ENCODE measurements around the gene PRKCH. TPM values are rescaled to one million over a fixed set of nuclear protein-coding genes. Genes with fewer than 3 reads are reported as not detected.

PRKCH gene
- total RNA-seq, 1 donor from 2014 or later: 18.4 TPM

DNA sequence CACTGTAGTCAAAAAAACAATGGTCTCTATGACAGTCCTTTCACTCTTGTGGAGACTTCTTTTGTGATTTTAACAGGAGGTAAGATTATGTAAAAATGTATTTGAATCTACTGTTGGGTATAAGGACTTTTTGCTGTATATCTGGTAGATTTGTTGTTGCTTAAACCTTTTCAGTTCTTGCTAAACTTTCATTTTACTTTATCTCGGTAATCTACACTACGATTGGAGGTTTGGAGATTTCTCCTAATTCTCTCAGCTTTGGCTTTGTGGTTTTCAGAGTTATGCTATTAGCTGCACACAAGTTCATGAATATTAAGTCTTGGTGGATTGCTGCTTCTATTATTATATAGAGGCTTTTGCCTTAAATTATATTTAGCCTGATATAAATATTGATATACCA is 257.4 kb downstream of the PRKCH start:
- Histone ChIP-seq H3K9me3 (replicated peaks) (no peaks in the 10 kb centered on the region), H3K4me1 (peaks cover 19% of the 10 kb centered on the region), H3K27ac (replicated peaks) (no peak overlapping the region), H3K27me3 (ENCODE audit: low read depth) (no peaks in the 10 kb centered on the region), H3K36me3 (no peaks in the 10 kb centered on the region), H3K4me3 (no peak overlapping the region)
- no peak for DNase-seq
- TF ChIP-seq, protein P1, sequence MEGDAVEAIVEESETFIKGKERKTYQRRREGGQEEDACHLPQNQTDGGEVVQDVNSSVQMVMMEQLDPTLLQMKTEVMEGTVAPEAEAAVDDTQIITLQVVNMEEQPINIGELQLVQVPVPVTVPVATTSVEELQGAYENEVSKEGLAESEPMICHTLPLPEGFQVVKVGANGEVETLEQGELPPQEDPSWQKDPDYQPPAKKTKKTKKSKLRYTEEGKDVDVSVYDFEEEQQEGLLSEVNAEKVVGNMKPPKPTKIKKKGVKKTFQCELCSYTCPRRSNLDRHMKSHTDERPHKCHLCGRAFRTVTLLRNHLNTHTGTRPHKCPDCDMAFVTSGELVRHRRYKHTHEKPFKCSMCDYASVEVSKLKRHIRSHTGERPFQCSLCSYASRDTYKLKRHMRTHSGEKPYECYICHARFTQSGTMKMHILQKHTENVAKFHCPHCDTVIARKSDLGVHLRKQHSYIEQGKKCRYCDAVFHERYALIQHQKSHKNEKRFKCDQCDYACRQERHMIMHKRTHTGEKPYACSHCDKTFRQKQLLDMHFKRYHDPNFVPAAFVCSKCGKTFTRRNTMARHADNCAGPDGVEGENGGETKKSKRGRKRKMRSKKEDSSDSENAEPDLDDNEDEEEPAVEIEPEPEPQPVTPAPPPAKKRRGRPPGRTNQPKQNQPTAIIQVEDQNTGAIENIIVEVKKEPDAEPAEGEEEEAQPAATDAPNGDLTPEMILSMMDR (IDR thresholded peaks at IDR 0.05; ENCODE audit: borderline replicate concordance): no peak
- intact Hi-C loops (cut with micrococcal nuclease): no loop called here

DNA sequence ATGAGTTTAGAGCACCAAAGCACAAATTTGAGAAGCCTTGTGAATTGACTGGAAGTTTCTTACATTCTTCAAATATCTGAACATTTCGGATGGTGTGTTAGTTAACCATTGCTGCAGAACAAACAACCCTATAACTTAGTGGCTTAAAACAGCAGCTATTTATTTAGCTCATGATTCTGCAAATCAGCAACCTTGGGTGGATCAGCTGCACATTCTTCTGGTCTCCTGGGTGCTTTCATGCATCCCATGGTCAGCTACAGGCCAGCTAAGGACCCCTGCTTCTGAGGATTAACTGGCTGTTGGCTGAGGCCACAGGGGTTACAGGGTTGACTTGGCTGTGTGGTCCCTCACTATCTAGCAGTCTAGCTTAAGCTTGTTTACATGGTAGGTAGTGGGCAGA is 260.0 kb downstream of the PRKCH start:
- H3K27me3 ChIP-seq (ENCODE audit: low read depth): no peaks in the 10 kb centered on the region
- TF ChIP-seq, protein P1 (IDR thresholded peaks at IDR 0.05; ENCODE audit: borderline replicate concordance): no peak
- H3K4me3 ChIP-seq: no peak overlapping the region
- intact Hi-C loops (cut with micrococcal nuclease): no loop called here
- no peaks in the 10 kb centered on the region for H3K9me3 ChIP-seq (replicated peaks)
- H3K27ac ChIP-seq (replicated peaks): peak overlapping the region; percentile 75
- DNase-seq: no peak
- H3K4me1 ChIP-seq: peaks cover 42% of the 10 kb centered on the region
- no peaks in the 10 kb centered on the region for H3K36me3 ChIP-seq

DNA sequence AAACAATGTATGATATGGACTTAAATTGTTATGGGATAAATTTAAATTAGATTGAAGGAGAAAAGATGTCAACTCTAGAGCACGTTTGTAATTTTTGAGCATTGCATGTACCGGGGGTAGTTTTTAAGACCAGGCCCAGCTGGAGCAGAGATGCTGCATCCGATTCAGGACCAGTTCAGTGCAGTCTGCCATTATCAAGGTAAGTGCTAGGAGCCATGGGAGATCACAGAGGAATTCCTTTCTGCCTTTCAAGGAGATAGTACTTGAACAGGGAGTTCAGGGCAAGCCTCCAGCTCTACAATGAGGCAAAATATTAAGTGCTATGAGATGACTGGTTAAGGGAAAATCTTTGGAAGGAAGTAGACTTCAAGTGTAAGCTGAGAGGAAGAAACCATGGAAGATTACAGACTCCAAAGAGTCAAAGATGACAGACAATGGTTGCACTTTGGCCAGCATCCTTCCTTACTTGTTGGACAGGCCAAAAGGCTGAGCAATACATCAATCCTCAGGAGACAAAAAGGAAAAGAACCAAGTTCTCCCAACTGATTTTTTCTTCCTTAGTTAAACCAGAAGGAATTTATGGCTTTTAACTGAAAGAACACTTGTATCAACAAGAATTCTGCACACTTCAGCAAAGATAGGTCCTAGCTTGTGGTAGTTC is 260.7 kb downstream of the PRKCH start:
- Histone ChIP-seq H3K9me3 (replicated peaks) (no peaks in the 10 kb centered on the region), H3K4me1 (peaks cover 50% of the 10 kb centered on the region), H3K4me3 (no peak overlapping the region), H3K27me3 (ENCODE audit: low read depth) (no peaks in the 10 kb centered on the region), H3K27ac (replicated peaks) (peak overlapping the region; percentile 75), H3K36me3 (no peaks in the 10 kb centered on the region)
- intact Hi-C loops (cut with micrococcal nuclease): no loop called here
- DNase-seq: no peak
- TF ChIP-seq, protein P1 (IDR thresholded peaks at IDR 0.05; ENCODE audit: borderline replicate concordance): no peak

DNA sequence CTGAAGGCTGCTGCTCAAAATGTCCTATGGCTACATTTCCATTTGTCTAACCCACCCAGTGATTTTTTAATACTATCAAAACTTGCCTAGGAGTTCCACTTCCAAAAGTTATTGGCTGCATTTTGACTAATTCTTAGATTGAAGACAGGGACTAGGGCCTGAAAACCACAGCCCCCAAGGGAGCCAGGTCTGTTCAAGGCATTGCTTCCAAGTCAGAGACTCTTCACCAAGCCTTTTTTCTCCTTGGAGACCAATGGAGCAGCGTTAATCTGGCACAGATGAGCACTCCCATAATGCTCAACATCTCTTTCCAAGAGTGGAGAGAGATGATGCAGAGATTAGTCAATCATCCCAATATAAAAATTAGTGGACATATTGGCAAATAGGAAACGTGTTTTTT is 261.4 kb downstream of the PRKCH start:
- Histone ChIP-seq H3K4me3 (no peak overlapping the region), H3K4me1 (peaks cover 56% of the 10 kb centered on the region), H3K9me3 (replicated peaks) (no peaks in the 10 kb centered on the region), H3K27me3 (ENCODE audit: low read depth) (no peaks in the 10 kb centered on the region), H3K36me3 (no peaks in the 10 kb centered on the region), H3K27ac (replicated peaks) (peak overlapping the region; percentile 75)
- DNase-seq: no peak
- TF ChIP-seq, protein P1 (IDR thresholded peaks at IDR 0.05; ENCODE audit: borderline replicate concordance): no peak
- intact Hi-C loops (cut with micrococcal nuclease): no loop called here

DNA sequence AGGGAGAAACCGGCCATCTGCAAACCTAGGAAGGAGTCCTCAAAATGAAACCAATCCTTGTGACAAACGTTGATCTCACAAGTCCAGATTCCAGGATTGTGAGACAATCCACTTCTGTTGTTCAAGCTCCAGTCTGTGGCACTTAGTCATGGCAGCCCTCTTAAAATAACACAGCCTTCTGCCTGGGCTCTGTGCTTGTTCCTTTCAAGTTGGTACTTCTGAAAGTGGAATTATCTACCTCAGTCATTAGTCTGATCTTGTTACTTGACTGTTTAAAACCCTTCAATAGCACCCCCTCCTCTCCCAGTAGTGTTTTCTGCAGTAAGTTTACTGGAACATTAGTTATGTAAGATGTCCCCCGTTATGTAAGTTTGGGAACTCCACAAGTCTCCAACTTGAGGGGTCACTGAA is 263.0 kb downstream of the PRKCH start:
- H3K27ac ChIP-seq (replicated peaks): peak overlapping the region; percentile 53
- no peak overlapping the region for H3K4me3 ChIP-seq
- peaks cover 64% of the 10 kb centered on the region for H3K4me1 ChIP-seq
- no peaks in the 10 kb centered on the region for H3K27me3 ChIP-seq (ENCODE audit: low read depth)
- TF ChIP-seq, protein P1 (IDR thresholded peaks at IDR 0.05; ENCODE audit: borderline replicate concordance): no peak
- intact Hi-C loops (cut with micrococcal nuclease): no loop called here
- no peaks in the 10 kb centered on the region for H3K36me3 ChIP-seq
- H3K9me3 ChIP-seq (replicated peaks): no peaks in the 10 kb centered on the region
- no peak for DNase-seq

Measured in left ventricle myocardium inferior (tissue), 1 donor.